D721Med (cell line): Measurements from ENCODE around the gene WFS1.
A peak's percentile ranks its signal among the peaks of the same experiment; 100 is the strongest.

Source experiments
- DNase-seq: peaks from one replicate; pipeline ENCODE4 v3.0.0; 2011; ENCODE audit warnings: low spot score; ENCODE audit not compliant: insufficient read length
- FAIRE-seq: peaks from 2 replicates; lab custom pipeline; 2011; peaks lifted over from hg19 to GRCh38; lab: Jason Lieb, UNC
- CTCF ChIP-seq: IDR thresholded peaks from 2 replicates; pipeline ENCODE4 v1.5.1; 2012; ENCODE audit warnings: mild to moderate bottlenecking, control low read depth; ENCODE audit not compliant: insufficient read depth; ENCODE audit errors: missing control alignments

The WFS1 gene

GRCh38 chr4:6331018-6331417 lies 61.4 kb downstream of the WFS1 start:
- FAIRE-seq (no peak), DNase-seq (no peak)
- TF ChIP-seq CTCF = peak; percentile 51

GRCh38 chr4:6331468-6331867 lies 61.8 kb downstream of the WFS1 start:
- TF ChIP-seq CTCF = no peak
- no peak for DNase-seq
- no peak for FAIRE-seq

GRCh38 chr4:6332042-6332668 lies 62.5 kb downstream of the WFS1 start:
- TF ChIP-seq CTCF = peak; percentile 77
- DNase-seq (no peak), FAIRE-seq (no peak)

GRCh38 chr4:6332669-6333050 lies 63.0 kb downstream of the WFS1 start:
- DNase-seq (no peak), FAIRE-seq (no peak)
- no peak for TF ChIP-seq CTCF

GRCh38 chr4:6333301-6334202 lies 63.9 kb downstream of the WFS1 start:
- DNase-seq (no peak), FAIRE-seq (no peak)
- TF ChIP-seq CTCF = peak; percentile 33

- DNase-seq (no peak), FAIRE-seq (no peak)
Observed at GRCh38 chr4:6334203-6334887, 64.7 kb downstream of the WFS1 start.

More at GRCh38 chr4:6334203-6334887, 64.7 kb downstream of the WFS1 start:
- no peak for TF ChIP-seq CTCF
